ENCODE measurements around the gene PDLIM5.

GRCh38 chr4:94416981-94417380, 34.8 kb upstream of the PDLIM5 start:
- TF ChIP-seq CTCF (IDR thresholded peaks at IDR 0.05; ENCODE audit: low read depth, low read length, poor library complexity, severe bottlenecking) (no peak), EZH2phosphoT487 (IDR thresholded peaks at IDR 0.05; ENCODE audit: borderline replicate concordance, low read length) (no peak)
